GM19043 (cell line): Measurements from ENCODE around the gene CCNB3.
A peak's percentile ranks its signal among the peaks of the same experiment; 100 is the strongest.

Experiments used
- ATAC-seq: cut with Tn5 transposase; IDR thresholded peaks from one replicate; pipeline ENCODE4 v1.9.1; 2021; ENCODE audit warnings: low read depth; ENCODE audit not compliant: unreplicated experiment

The CCNB3 gene, protein sequence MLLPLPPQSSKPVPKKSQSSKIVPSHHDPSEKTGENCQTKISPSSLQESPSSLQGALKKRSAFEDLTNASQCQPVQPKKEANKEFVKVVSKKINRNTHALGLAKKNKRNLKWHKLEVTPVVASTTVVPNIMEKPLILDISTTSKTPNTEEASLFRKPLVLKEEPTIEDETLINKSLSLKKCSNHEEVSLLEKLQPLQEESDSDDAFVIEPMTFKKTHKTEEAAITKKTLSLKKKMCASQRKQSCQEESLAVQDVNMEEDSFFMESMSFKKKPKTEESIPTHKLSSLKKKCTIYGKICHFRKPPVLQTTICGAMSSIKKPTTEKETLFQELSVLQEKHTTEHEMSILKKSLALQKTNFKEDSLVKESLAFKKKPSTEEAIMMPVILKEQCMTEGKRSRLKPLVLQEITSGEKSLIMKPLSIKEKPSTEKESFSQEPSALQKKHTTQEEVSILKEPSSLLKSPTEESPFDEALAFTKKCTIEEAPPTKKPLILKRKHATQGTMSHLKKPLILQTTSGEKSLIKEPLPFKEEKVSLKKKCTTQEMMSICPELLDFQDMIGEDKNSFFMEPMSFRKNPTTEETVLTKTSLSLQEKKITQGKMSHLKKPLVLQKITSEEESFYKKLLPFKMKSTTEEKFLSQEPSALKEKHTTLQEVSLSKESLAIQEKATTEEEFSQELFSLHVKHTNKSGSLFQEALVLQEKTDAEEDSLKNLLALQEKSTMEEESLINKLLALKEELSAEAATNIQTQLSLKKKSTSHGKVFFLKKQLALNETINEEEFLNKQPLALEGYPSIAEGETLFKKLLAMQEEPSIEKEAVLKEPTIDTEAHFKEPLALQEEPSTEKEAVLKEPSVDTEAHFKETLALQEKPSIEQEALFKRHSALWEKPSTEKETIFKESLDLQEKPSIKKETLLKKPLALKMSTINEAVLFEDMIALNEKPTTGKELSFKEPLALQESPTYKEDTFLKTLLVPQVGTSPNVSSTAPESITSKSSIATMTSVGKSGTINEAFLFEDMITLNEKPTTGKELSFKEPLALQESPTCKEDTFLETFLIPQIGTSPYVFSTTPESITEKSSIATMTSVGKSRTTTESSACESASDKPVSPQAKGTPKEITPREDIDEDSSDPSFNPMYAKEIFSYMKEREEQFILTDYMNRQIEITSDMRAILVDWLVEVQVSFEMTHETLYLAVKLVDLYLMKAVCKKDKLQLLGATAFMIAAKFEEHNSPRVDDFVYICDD (N-terminal part only)

GRCh38 chrX:50204364-50204899, at the start of gene CCNB3:
Gene CCNB3 (plus strand): TSS chrX:50204765. CDS start chrX:50285164, 80,399 bp downstream.
- ATAC-seq: peak; percentile 99

- ATAC-seq: no peak
Observed at GRCh38 chrX:50157545-50158135, 46.9 kb upstream of the CCNB3 start.

GRCh38 chrX:50158593-50158992, 46.0 kb upstream of the CCNB3 start:
- no peak for ATAC-seq

GRCh38 chrX:50161127-50161526, 43.4 kb upstream of the CCNB3 start:
- no peak for ATAC-seq

- no peak for ATAC-seq
Observed at GRCh38 chrX:50165727-50166126, 38.8 kb upstream of the CCNB3 start.

DNA sequence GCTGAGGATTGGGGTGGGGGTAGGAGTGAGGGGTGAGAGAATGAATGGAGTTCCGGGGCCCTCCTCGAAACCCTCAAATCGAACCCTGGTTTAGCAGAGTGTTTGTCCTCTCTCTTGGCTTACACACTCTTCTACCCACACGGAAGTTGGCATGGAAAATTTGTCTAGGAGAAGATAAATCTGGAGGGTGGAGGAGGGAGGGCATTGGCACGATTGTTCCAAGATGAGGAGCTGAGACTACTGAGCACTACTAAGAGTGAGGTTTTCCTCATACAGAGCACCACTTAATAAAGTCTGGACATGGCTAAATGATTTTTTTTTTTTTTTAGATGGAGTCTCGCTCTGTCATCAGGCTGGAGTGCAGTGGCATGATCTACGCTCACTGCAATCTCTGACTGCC, 37.2 kb upstream of the CCNB3 start:
- ATAC-seq: no peak

DNA sequence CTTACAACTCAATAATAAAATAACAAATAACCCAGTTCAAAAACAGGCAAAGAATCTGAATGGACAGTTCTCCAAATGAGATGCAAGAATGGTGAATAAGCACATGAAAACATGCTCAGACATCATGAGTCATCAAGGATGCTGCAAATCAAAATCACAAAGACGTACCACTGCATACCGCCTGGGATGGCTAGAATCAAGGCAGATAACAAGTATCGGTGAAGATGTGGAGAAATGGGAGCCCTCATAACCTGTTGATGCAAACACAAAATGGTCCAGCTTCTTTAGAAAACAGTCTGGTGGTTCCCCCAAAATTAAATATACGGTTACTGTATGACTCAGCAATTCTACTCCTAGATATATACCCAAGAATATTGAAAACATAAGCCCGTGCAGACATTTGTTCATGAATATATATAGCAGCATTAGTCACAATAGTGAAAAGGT, 36.3 kb upstream of the CCNB3 start:
- no peak for ATAC-seq

DNA sequence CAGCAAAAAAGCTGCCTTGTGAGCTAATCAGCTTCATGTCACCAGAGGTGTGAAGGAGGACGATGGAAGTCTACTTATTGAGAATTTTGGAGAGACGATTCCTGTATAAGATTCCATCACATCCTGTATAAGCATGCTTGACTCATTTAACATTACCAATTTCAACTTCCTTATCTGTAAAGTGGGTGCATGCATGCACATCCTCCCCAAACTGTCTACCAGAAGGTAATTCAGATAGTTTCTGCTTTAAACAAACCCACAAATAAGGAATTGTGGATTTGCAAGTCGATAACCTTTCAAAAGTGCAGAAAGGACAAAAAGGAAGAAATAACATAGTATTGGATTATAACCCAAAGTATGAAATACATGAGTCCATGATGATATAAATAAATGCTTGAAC, 34.8 kb upstream of the CCNB3 start:
- ATAC-seq: no peak

- ATAC-seq: no peak
Observed at GRCh38 chrX:50180073-50180940, 24.3 kb upstream of the CCNB3 start.

DNA sequence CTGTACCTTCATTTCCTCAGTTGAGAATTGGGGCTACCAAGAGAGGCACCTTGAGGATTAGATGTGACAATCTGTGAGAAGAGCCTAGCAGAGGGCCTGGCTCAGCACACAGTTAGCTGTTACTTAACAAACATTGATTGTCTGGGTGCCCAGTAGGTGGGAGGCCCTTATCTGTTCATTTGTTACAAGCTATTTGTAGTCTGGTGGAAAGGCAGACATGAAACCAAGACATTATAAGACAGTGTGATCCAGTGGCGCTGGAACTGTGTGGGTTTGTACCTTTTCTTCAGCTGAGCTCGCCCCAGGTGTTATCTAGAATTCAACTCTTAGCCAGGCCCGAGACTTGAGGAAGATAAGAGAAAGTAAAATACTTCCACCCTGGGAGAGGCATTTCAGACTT, 20.7 kb upstream of the CCNB3 start:
- ATAC-seq: no peak

- no peak for ATAC-seq
Observed at GRCh38 chrX:50188859-50189600, 15.5 kb upstream of the CCNB3 start.

DNA sequence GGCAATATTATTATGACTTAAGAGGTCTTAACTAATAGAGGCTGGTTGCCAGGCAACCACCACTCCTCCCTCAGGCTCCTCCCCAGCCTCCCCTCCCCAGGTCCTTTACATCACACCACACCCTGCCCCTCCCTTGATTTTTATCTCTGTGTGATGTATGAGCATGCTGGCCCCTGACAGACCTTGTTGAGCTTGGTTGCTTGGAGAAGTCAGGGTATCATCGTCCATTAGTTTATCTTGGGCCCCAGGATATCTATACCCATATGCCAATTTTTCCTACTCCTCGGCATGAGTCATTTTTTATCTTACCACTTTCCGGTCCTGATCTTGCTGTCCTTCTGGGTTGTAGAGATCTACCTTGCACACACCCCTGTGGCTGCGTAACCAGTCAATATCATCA, 6.2 kb upstream of the CCNB3 start:
- ATAC-seq: no peak

GRCh38 chrX:50200907-50201306, 3.7 kb upstream of the CCNB3 start, which contains the start of gene AKAP4:
Gene AKAP4 (minus strand): TSS chrX:50201007. CDS start chrX:50200889, 118 bp downstream.
- ATAC-seq: no peak

DNA sequence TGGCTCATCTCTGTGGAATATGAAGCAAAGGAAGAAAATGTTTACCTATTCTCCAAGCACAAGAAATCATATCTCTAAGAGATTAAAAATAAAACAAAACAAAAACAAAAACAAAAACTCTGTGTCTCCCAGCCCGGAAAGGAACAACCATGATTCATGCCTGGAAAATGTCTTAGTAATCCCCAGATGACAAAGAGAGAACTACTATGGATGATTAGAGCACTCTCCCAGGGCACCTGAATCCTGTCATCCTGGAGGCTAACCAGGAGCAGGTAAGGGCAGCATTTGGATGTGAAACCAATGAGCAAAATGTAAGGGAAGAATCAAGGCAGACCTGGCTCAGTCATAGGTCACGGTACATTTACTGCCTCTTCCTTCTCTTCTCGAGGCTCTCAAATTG, 2.0 kb upstream of the CCNB3 start:
- no peak for ATAC-seq

DNA sequence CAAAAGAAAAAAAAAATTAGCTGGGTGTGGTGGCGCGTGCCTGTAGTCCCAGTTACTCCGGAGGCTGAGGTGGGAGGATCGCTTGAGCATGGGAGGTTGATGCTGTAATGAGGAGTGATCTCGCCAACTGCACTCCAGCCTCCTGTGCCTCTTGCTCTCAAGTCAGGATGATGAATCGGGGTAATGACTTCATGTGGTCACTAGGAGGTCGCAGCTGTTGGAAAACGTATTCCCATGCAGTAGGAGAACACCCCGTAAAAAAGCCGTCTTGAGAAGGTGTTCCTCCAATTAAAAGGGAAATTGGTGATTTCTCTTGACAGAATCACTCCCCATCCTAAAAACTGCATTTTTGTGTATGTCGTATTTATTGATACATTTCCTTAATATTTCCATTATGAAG, 2.2 kb downstream of the CCNB3 start:
- no peak for ATAC-seq

GRCh38 chrX:50211510-50211909, 6.9 kb downstream of the CCNB3 start:
- no peak for ATAC-seq

- no peak for ATAC-seq
Observed at GRCh38 chrX:50281253-50281652, 76.7 kb downstream of the CCNB3 start.

DNA sequence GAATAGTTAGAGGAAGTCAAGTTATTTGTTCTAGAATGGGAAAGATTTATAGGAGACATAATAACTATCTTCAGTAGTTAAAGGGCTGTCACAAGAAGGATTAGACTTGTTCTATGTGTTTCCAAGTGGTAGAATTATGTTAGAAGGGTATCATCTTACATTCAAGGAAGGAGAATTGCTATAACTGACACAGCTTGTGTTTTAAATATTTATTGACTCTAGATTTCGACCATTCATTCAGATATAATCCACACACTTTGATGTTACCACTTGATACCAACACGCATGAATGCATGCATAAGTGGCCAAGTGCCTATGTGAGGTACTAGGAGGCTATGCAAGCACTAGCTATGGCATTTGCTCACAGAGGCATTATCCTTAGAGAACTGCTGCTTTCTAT, 122.7 kb downstream of the CCNB3 start:
- no peak for ATAC-seq
